Right lobe of liver (tissue), 4 donors: ENCODE measurements around the gene PPID.

Source experiments
- POLR2A ChIP-seq: fragments of 450-650 bp; IDR thresholded peaks from one replicate; pipeline ENCODE4 v1.6.1; 2017; ENCODE audit warnings: antibody characterized with exemption, mild to moderate bottlenecking
- TF ChIP-seq, protein P1 (sequence below), 4 donors: fragments of 200-600 bp in 3 of 4; fragments of 450-650 bp in 1 of 4; IDR thresholded peaks; one replicate each; pipeline versions ENCODE4 v1.5.1 to v1.8.0; 2016 to 2022; ENCODE audit warnings: antibody characterized with exemption in 4 of 4, mild to moderate bottlenecking in 2 of 4
- donor health status: DM: no; HTN: no; CAD: no.
- donor health status: DM: no; HTN: no; CAD: no.
- donor health status: DM: no; HTN: yes; CAD: no.

DNA sequence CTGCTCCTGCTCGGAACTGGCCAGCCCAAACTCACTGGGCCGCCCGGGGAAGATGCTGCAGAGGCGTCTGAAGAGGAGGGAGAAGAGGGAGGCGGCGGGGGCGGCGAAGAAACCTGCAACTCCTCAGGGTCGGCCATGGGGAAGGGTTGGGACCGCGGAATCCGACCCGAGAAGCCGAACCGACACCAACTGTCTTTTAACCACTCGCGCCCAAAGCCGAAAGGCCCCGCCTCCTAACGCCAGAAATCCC, 51.6 kb downstream of the PPID start, which contains the start of gene C4orf46:
- TF ChIP-seq, protein P1, sequence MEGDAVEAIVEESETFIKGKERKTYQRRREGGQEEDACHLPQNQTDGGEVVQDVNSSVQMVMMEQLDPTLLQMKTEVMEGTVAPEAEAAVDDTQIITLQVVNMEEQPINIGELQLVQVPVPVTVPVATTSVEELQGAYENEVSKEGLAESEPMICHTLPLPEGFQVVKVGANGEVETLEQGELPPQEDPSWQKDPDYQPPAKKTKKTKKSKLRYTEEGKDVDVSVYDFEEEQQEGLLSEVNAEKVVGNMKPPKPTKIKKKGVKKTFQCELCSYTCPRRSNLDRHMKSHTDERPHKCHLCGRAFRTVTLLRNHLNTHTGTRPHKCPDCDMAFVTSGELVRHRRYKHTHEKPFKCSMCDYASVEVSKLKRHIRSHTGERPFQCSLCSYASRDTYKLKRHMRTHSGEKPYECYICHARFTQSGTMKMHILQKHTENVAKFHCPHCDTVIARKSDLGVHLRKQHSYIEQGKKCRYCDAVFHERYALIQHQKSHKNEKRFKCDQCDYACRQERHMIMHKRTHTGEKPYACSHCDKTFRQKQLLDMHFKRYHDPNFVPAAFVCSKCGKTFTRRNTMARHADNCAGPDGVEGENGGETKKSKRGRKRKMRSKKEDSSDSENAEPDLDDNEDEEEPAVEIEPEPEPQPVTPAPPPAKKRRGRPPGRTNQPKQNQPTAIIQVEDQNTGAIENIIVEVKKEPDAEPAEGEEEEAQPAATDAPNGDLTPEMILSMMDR (IDR thresholded peaks at IDR 0.05), result no peak
- TF ChIP-seq POLR2A, result no peak
